Effector memory CD4-positive, alpha-beta T cell (primary cell): Measurements from ENCODE around the gene EIPR1.

Source experiments
- DNase-seq, 3 donors: peaks; one replicate each; pipeline ENCODE4 v3.0.0-alpha.2; 2020
- H3K27ac ChIP-seq: 2 replicates; pipeline ENCODE4 v1.7.0; 2013; ENCODE audit warnings: mild to moderate bottlenecking, low read length, moderate library complexity; ENCODE audit not compliant: insufficient read depth, poor library complexity, severe bottlenecking
- H3K27me3 ChIP-seq: replicated peaks from 2 replicates; pipeline ENCODE4 v1.7.0; 2013; ENCODE audit warnings: mild to moderate bottlenecking, low read length; ENCODE audit not compliant: insufficient read depth, control insufficient read depth, poor library complexity, severe bottlenecking
- H3K36me3 ChIP-seq: 2 replicates; pipeline ENCODE4 v1.7.0; 2013; ENCODE audit warnings: mild to moderate bottlenecking, low read length, moderate library complexity; ENCODE audit not compliant: control insufficient read depth, insufficient read depth
- H3K4me1 ChIP-seq: 2 replicates; pipeline ENCODE4 v1.7.0; 2013; ENCODE audit warnings: low read length, mild to moderate bottlenecking; ENCODE audit not compliant: control insufficient read depth, insufficient read depth, poor library complexity, severe bottlenecking
- H3K4me3 ChIP-seq: 2 replicates; pipeline ENCODE4 v1.7.0; 2013; ENCODE audit warnings: low read length, low read depth, mild to moderate bottlenecking; ENCODE audit not compliant: insufficient read depth, poor library complexity, severe bottlenecking
- H3K9me3 ChIP-seq: 2 replicates; pipeline ENCODE4 v1.7.0; 2013; ENCODE audit warnings: mild to moderate bottlenecking, low read length, moderate library complexity; ENCODE audit not compliant: control insufficient read depth

The EIPR1 gene

DNA sequence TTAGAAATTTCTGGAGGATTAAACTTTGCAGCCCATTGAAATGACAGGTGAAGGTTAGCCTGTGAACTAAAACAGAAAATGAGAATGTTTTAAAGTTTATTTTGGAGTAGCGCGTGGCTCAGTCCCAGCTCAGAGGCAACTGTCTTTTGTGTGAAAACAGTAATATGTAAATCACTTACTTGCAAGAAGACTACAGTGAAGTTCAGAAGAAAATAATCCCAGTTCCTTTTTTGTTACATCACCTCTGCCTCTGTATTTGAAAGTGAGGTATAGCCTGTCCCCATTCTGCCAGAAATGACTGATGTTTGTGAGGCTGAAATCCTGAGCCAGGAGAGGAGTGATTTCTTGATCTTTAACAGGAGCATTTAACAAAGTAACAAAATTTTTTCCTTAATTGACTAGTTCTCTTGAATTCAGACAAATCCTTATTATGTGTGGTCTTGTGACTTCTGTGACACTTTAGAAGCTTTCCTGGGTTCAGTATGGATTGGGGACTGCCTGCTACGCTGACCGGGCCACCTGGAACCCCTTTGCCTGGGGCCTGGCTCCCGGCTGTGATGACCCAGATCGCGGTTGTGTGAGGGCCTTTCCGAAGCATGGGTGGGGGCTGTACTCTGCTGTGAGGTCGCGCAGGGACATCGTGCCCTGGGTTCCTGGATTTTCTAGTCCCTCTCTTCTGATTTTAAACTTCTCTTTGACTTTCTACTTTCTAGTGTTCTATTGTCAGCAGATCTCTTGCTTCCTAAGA is 26.1 kb upstream of the EIPR1 start:
- no peak for DNase-seq
- peaks cover 39% of the 10 kb centered on the region for H3K36me3 ChIP-seq

DNA sequence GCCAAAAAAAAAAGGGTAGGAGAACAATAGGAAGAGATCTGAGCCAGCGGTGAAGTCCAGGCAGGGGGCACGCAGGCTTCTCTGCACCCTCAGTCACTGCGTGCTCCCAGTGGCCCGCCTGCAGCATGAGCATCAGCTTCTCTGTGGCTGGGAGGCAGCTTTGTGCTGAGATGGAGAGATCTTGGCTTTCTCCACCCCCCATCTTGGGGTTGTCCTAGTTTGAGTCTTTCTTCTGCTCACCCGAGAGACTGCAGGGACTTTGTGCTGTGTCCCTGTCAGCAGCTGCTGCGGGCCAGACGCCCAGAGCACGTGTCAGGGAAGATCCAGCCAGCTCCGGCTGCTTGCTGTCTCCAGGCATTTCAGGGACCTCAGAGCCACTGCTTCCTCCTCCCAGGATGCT is 22.2 kb upstream of the EIPR1 start:
- Histone ChIP-seq H3K4me1 (no peaks in the 10 kb centered on the region), H3K4me3 (no peak overlapping the region), H3K27ac (no peak overlapping the region), H3K9me3 (peaks cover 11% of the 10 kb centered on the region), H3K27me3 (no peaks in the 10 kb centered on the region), H3K36me3 (peaks cover 39% of the 10 kb centered on the region)
- no peak for DNase-seq

More for the DNA sequence above, 26.1 kb upstream of the EIPR1 start:
- H3K9me3 ChIP-seq: no peaks in the 10 kb centered on the region
- H3K27me3 ChIP-seq: no peaks in the 10 kb centered on the region
- no peaks in the 10 kb centered on the region for H3K4me1 ChIP-seq
- H3K4me3 ChIP-seq: no peak overlapping the region
- H3K27ac ChIP-seq: no peak overlapping the region

DNA sequence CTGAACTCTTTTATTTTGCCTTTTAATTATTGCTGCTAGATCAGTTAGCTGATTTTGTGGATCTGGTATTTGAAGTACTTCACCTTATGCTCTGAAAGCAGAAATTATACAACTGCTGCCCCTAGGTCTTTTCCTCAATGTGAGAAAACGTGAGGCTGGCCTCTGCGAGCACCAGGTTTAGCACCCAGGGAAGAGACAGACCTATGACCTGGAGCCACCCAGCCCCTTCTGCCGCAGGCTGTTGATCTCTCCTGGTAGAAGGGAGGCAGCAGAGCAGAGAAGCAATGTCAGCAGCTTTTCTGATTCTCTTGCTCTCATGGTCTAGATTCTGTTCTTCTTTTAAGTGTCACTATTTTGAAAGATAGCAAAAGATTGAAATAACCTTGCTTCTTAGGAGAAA is 21.8 kb upstream of the EIPR1 start:
- H3K27ac ChIP-seq: no peak overlapping the region

GRCh38 chr2:3398857-3399256 is 21.2 kb upstream of the EIPR1 start:
- Histone ChIP-seq H3K4me3 (no peak overlapping the region), H3K36me3 (peaks cover 34% of the 10 kb centered on the region), H3K27ac (no peak overlapping the region), H3K9me3 (peaks cover 11% of the 10 kb centered on the region), H3K27me3 (no peaks in the 10 kb centered on the region), H3K4me1 (no peaks in the 10 kb centered on the region)
- DNase-seq: no peak

More for the DNA sequence above, 21.8 kb upstream of the EIPR1 start:
- peaks cover 11% of the 10 kb centered on the region for H3K9me3 ChIP-seq
- H3K4me3 ChIP-seq: no peak overlapping the region
- no peak for DNase-seq
- H3K27me3 ChIP-seq: no peaks in the 10 kb centered on the region
- no peaks in the 10 kb centered on the region for H3K4me1 ChIP-seq
- peaks cover 37% of the 10 kb centered on the region for H3K36me3 ChIP-seq

GRCh38 chr2:3396920-3397559 is 19.4 kb upstream of the EIPR1 start:
- no peak for DNase-seq
- no peaks in the 10 kb centered on the region for H3K27me3 ChIP-seq
- no peak overlapping the region for H3K4me3 ChIP-seq
- H3K4me1 ChIP-seq: no peaks in the 10 kb centered on the region
- peaks cover 11% of the 10 kb centered on the region for H3K9me3 ChIP-seq
- no peak overlapping the region for H3K27ac ChIP-seq
- H3K36me3 ChIP-seq: peaks cover 39% of the 10 kb centered on the region

- no peak for DNase-seq
- Histone ChIP-seq H3K4me3 (no peak overlapping the region), H3K9me3 (peaks cover 10% of the 10 kb centered on the region), H3K36me3 (peaks cover 54% of the 10 kb centered on the region), H3K27ac (no peak overlapping the region), H3K4me1 (no peaks in the 10 kb centered on the region), H3K27me3 (no peaks in the 10 kb centered on the region)
Measured at GRCh38 chr2:3392216-3392615, 14.6 kb upstream of the EIPR1 start.

GRCh38 chr2:3390041-3390440 is 12.4 kb upstream of the EIPR1 start:
- Histone ChIP-seq H3K27me3 (no peaks in the 10 kb centered on the region), H3K4me3 (no peak overlapping the region), H3K36me3 (peaks cover 48% of the 10 kb centered on the region), H3K27ac (no peak overlapping the region), H3K4me1 (no peaks in the 10 kb centered on the region), H3K9me3 (no peaks in the 10 kb centered on the region)
- no peak for DNase-seq

GRCh38 chr2:3389193-3389592 is 11.6 kb upstream of the EIPR1 start:
- Histone ChIP-seq H3K4me3 (no peak overlapping the region), H3K9me3 (no peaks in the 10 kb centered on the region), H3K4me1 (no peaks in the 10 kb centered on the region), H3K27me3 (no peaks in the 10 kb centered on the region), H3K27ac (no peak overlapping the region), H3K36me3 (peaks cover 45% of the 10 kb centered on the region)
- DNase-seq: no peak

DNA sequence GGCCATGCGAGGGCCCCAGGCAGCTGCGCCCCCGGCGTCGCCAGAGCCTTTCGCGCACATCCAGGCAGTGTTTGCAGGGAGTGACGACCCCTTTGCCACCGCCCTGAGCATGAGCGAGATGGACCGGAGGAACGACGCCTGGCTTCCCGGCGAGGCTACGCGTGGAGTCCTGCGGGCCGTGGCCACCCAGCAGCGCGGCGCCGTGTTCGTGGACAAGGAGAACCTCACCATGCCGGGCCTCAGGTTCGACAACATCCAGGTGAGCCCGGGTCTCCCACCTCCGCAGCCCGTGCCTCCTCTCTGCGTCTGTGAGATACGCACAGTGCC is 10.8 kb upstream of the EIPR1 start:
- H3K4me3 ChIP-seq: no peak overlapping the region
- no peaks in the 10 kb centered on the region for H3K9me3 ChIP-seq
- peaks cover 41% of the 10 kb centered on the region for H3K36me3 ChIP-seq
- H3K4me1 ChIP-seq: no peaks in the 10 kb centered on the region
- DNase-seq: no peak
- no peaks in the 10 kb centered on the region for H3K27me3 ChIP-seq
- no peak overlapping the region for H3K27ac ChIP-seq

- Histone ChIP-seq H3K27me3 (no peaks in the 10 kb centered on the region), H3K4me3 (no peak overlapping the region), H3K4me1 (no peaks in the 10 kb centered on the region), H3K9me3 (no peaks in the 10 kb centered on the region), H3K27ac (no peak overlapping the region), H3K36me3 (peaks cover 41% of the 10 kb centered on the region)
- DNase-seq: no peak
Measured at GRCh38 chr2:3387644-3388411, 10.2 kb upstream of the EIPR1 start.
